ENCODE data around the gene DNM3. TPM values are rescaled to one million over a fixed set of nuclear protein-coding genes. Genes with fewer than 3 reads are reported as not detected.

Gene DNM3
- total and polyA plus RNA-seq, 2 of the 8 experiments (the other 6 are each of a cell fraction or from before 2014, with no cell fraction given), result 2.0 to 8.5 TPM

DNA sequence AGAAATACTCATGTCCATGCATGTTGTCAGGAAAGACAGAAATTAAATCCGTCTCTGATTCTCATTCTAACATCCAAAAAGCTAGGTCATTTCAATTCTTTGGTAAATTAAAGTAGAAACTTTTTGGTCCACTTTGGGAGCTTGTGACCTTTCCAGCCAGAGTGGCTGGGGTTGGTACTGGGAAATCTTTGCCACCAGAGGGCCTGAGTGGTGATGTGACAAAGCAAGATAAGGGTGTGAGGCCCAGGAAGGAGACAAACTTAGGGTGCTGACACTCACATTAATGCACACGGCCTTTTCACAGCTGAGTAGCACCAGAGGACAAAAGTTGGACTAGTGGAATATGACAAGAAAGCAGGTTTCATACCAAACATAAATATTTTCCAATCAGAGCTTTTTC is 144.3 kb downstream of the DNM3 start:
- DNase-seq (ENCODE audit: low read depth in 1 of 2, low spot score in 2 of 2), result no peak
- H3K4me3 ChIP-seq (ENCODE audit: extremely low read depth in 1 of 4, insufficient read depth in 2 of 4, low read depth in 3 of 4, low read length in 4 of 4), result no peak overlapping the region
- H3K56ac ChIP-seq (replicated peaks; ENCODE audit: insufficient read length, low read depth, low read length), result no peak overlapping the region
- H3K27ac ChIP-seq (ENCODE audit: low read depth, low read length), result no peak overlapping the region
- H3K18ac ChIP-seq (ENCODE audit: extremely low read depth, low read length), result no peak overlapping the region
- 78% methylated on average over 2 of the region's 2 CpGs; no CpG with 5 or more reads in 1 of the 2 experiments for WGBS, 2 experiments (ENCODE audit: extremely low coverage in 1 of 2, insufficient coverage in 1 of 2, insufficient read length in 1 of 2, insufficient replicate concordance in 2 of 2, low coverage in 1 of 2, low lambda C conversion rate in 2 of 2, missing lambda C conversion rate in 1 of 2)
- no peak overlapping the region for H2AFZ ChIP-seq (ENCODE audit: low read length)
- H3K4me1 ChIP-seq (replicated peaks in 1 of 4; ENCODE audit: control insufficient read depth in 3 of 4, insufficient read depth in 4 of 4, low read length in 3 of 4), result no peaks in the 10 kb centered on the region
- no peak overlapping the region for H4K8ac ChIP-seq (ENCODE audit: extremely low read depth, insufficient read depth, low read length)
- no peak overlapping the region for H4K91ac ChIP-seq (replicated peaks; ENCODE audit: insufficient read length, low read length)
- H4K5ac ChIP-seq (ENCODE audit: insufficient read length, low read depth, low read length), result no peak overlapping the region
- no peaks in the 10 kb centered on the region for H4K20me1 ChIP-seq (replicated peaks in 1 of 2; ENCODE audit: control insufficient read depth in 1 of 2, insufficient read depth in 2 of 2, low read length in 2 of 2)
- no peak overlapping the region for H3K23ac ChIP-seq (ENCODE audit: insufficient read length)
- no peaks in the 10 kb centered on the region for H3K79me1 ChIP-seq (ENCODE audit: low read depth, low read length)
- ChIA-PET POLR2A (ENCODE audit: partially characterized antibody) (interaction anchor here (0.6 to 1.5 kb wide), 3 partner anchors 8 to 547 kb away, joined by 3 to 5 read pairs (median 5); partner anchors contain the start of gene SUCO), CTCF (ENCODE audit: partially characterized antibody) (interaction anchor here (0.6 to 17.3 kb wide), 61 partner anchors 7 to 457 kb away, joined by 3 to 694 read pairs (median 4); partner anchors contain the start of genes DNM3 and METTL13)
- no peak overlapping the region for H3K14ac ChIP-seq (ENCODE audit: insufficient read length)
- H3K9ac ChIP-seq (replicated peaks in 1 of 4; ENCODE audit: extremely low read depth in 1 of 4, low read depth in 3 of 4, low read length in 3 of 4), result no peak overlapping the region
- no peaks in the 10 kb centered on the region for H3K36me3 ChIP-seq (ENCODE audit: control insufficient read depth in 2 of 4, insufficient read depth in 4 of 4, low read length in 3 of 4)
- H2AK5ac ChIP-seq (ENCODE audit: low read depth, low read length), result no peak overlapping the region
- no peak for FAIRE-seq
- H2BK120ac ChIP-seq (replicated peaks; ENCODE audit: low read depth, low read length), result no peak overlapping the region
- H2BK5ac ChIP-seq (ENCODE audit: low read depth, low read length), result no peak overlapping the region
- no peaks in the 10 kb centered on the region for H3K23me2 ChIP-seq (ENCODE audit: low read depth, low read length)
- H3K4me2 ChIP-seq (ENCODE audit: insufficient read depth in 1 of 2, low read depth in 2 of 2, low read length in 2 of 2), result no peak overlapping the region
- no peak overlapping the region for H2BK20ac ChIP-seq (ENCODE audit: low read length)
- H3K9me3 ChIP-seq (ENCODE audit: insufficient read depth in 2 of 2, low read depth in 1 of 2, low read length in 1 of 2), result no peaks in the 10 kb centered on the region
- no peaks in the 10 kb centered on the region for H3K27me3 ChIP-seq (replicated peaks in 1 of 4; ENCODE audit: control insufficient read depth in 3 of 4, extremely low read depth in 1 of 4, insufficient read depth in 3 of 4, low read length in 3 of 4)
- no peaks in the 10 kb centered on the region for H3K79me2 ChIP-seq (ENCODE audit: control insufficient read depth in 1 of 2, insufficient read depth in 2 of 2, low read length in 2 of 2)
- H3K4ac ChIP-seq (replicated peaks; ENCODE audit: insufficient read length, low read depth, low read length), result no peak overlapping the region
- no peak overlapping the region for H2BK12ac ChIP-seq (ENCODE audit: low read depth, low read length)
- H2BK15ac ChIP-seq (ENCODE audit: low read length), result no peak overlapping the region
- no peak for TF ChIP-seq ASH2L (IDR thresholded peaks at IDR 0.05; ENCODE audit: low read length)
- no peak for TF ChIP-seq CHD1 (IDR thresholded peaks at IDR 0.05; ENCODE audit: low read depth, low read length)
- no peak for TF ChIP-seq PHF8 (conservative IDR thresholded peaks at IDR 0.05; ENCODE audit: low read depth, low read length)
- no peak for TF ChIP-seq RXRA (IDR thresholded peaks at IDR 0.05; ENCODE audit: insufficient read depth, low read depth, low read length)
- TF ChIP-seq SRF (IDR thresholded peaks at IDR 0.05; ENCODE audit: low read depth, low read length), result no peak
- TF ChIP-seq, protein P1, sequence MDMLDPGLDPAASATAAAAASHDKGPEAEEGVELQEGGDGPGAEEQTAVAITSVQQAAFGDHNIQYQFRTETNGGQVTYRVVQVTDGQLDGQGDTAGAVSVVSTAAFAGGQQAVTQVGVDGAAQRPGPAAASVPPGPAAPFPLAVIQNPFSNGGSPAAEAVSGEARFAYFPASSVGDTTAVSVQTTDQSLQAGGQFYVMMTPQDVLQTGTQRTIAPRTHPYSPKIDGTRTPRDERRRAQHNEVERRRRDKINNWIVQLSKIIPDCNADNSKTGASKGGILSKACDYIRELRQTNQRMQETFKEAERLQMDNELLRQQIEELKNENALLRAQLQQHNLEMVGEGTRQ (IDR thresholded peaks at IDR 0.05; ENCODE audit: low read length), result no peak
- no peak for TF ChIP-seq SP2 (IDR thresholded peaks at IDR 0.05; ENCODE audit: low read length)
- TF ChIP-seq, protein P2, sequence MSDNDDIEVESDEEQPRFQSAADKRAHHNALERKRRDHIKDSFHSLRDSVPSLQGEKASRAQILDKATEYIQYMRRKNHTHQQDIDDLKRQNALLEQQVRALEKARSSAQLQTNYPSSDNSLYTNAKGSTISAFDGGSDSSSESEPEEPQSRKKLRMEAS (IDR thresholded peaks at IDR 0.05), result no peak
- TF ChIP-seq GABPA (IDR thresholded peaks at IDR 0.05; ENCODE audit: borderline replicate concordance, insufficient read depth, low read length), result no peak
- TF ChIP-seq, protein P3, sequence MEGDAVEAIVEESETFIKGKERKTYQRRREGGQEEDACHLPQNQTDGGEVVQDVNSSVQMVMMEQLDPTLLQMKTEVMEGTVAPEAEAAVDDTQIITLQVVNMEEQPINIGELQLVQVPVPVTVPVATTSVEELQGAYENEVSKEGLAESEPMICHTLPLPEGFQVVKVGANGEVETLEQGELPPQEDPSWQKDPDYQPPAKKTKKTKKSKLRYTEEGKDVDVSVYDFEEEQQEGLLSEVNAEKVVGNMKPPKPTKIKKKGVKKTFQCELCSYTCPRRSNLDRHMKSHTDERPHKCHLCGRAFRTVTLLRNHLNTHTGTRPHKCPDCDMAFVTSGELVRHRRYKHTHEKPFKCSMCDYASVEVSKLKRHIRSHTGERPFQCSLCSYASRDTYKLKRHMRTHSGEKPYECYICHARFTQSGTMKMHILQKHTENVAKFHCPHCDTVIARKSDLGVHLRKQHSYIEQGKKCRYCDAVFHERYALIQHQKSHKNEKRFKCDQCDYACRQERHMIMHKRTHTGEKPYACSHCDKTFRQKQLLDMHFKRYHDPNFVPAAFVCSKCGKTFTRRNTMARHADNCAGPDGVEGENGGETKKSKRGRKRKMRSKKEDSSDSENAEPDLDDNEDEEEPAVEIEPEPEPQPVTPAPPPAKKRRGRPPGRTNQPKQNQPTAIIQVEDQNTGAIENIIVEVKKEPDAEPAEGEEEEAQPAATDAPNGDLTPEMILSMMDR (IDR thresholded peaks at IDR 0.05; ENCODE audit: control extremely low read depth in 1 of 3, insufficient read depth in 1 of 3, low read depth in 1 of 3, low read length in 3 of 3), result peak; percentile 24 to 46 (median 35)

Measured in H1 (cell line).